Measurements from ENCODE around the gene GALNT18. TPM values are rescaled to one million over a fixed set of nuclear protein-coding genes. Genes with fewer than 3 reads are reported as not detected.

The GALNT18 gene
- total RNA-seq, 5 donors from 2014 or later (not counting 1 experiment from before 2014, with no cell fraction given): 0.10 to 0.15 TPM; not detected in 3

GRCh38 chr11:11244470-11245080 lies 377.2 kb downstream of the GALNT18 start:
- H3K9me3 Mint-ChIP-seq: peaks cover 0 to 4% (median 3%) of the 10 kb centered on the region in 3 donors
- ChIA-PET POLR2A (interaction anchor here in 1 of 2 donors (0.5 to 0.6 kb wide), 2 partner anchors 52 to 435 kb away, joined by 3 to 4 read pairs; partner anchors contain the start of gene EIF4G2), CTCF (interaction anchor here in 1 of 2 donors (1.2 kb wide), 1 partner anchor 89 kb away, joined by 5 read pairs; no protein-coding TSS in a partner anchor)
- peaks cover 14 to 16% of the 10 kb centered on the region in 2 experiments for H3K4me1 ChIP-seq (ENCODE audit: control insufficient read depth in 1 of 2, extremely low read depth in 1 of 2, insufficient read depth in 2 of 2, low read length in 2 of 2)
- no peaks in the 10 kb centered on the region for H3K36me3 ChIP-seq (ENCODE audit: control insufficient read depth in 2 of 2, extremely low read depth in 1 of 2, insufficient read depth in 1 of 2, low read length in 1 of 2)
- no peak overlapping the region for H3K4me3 ChIP-seq (ENCODE audit: control insufficient read depth in 1 of 2, extremely low read depth in 1 of 2, low read length in 1 of 2)
- no peaks in the 10 kb centered on the region for H3K36me3 Mint-ChIP-seq
- ATAC-seq (replicated peaks in 1 of 4) (no peak), DNase-seq (no peak)
- no CpG with 5 or more reads among the region's 2 CpGs for WGBS (ENCODE audit: insufficient coverage)
- H3K9me3 ChIP-seq: no peaks in the 10 kb centered on the region
- H3K27me3 ChIP-seq (replicated peaks in 1 of 2; ENCODE audit: control insufficient read depth in 2 of 2, extremely low read depth in 1 of 2, insufficient read depth in 2 of 2, low read length in 1 of 2): no peaks in the 10 kb centered on the region
- H3K4me3 Mint-ChIP-seq: no peak overlapping the region
- peaks cover 0 to 4% of the 10 kb centered on the region in 2 donors for H3K27me3 Mint-ChIP-seq
- peak overlapping the region; percentile 79 for H3K27ac ChIP-seq (ENCODE audit: low read length)
- peaks cover 25 to 40% (median 33%) of the 10 kb centered on the region in 3 donors for H3K4me1 Mint-ChIP-seq
- H3K27ac Mint-ChIP-seq: no peak overlapping the region

GRCh38 chr11:11243590-11244469 lies 378.0 kb downstream of the GALNT18 start:
- H3K27me3 Mint-ChIP-seq: peaks cover 0 to 4% of the 10 kb centered on the region in 2 donors
- Histone ChIP-seq H3K27ac (ENCODE audit: low read length) (peak overlapping the region; percentile 79), H3K4me3 (ENCODE audit: control insufficient read depth in 1 of 2, extremely low read depth in 1 of 2, low read length in 1 of 2) (no peak overlapping the region)

GRCh38 chr11:11243209-11243589 lies 378.6 kb downstream of the GALNT18 start:
- H3K36me3 ChIP-seq (ENCODE audit: control insufficient read depth in 2 of 2, extremely low read depth in 1 of 2, insufficient read depth in 1 of 2, low read length in 1 of 2): no peaks in the 10 kb centered on the region
- no peak for DNase-seq
- no peaks in the 10 kb centered on the region for H3K9me3 ChIP-seq
- H3K4me3 ChIP-seq (ENCODE audit: control insufficient read depth in 1 of 2, extremely low read depth in 1 of 2, low read length in 1 of 2): no peak overlapping the region
- peak overlapping the region; percentile 3 to 76 for H3K27ac Mint-ChIP-seq
- ChIA-PET POLR2A (interaction anchor here in 1 of 2 donors (0.5 kb wide), 1 partner anchor 599 kb away, joined by 5 read pairs; no protein-coding TSS in a partner anchor), CTCF (interaction anchor here in 1 of 2 donors (1.2 kb wide), 1 partner anchor 87 kb away, joined by 5 read pairs; no protein-coding TSS in a partner anchor)
- H3K9me3 Mint-ChIP-seq: peaks cover 0 to 4% (median 3%) of the 10 kb centered on the region in 3 donors
- H3K27me3 Mint-ChIP-seq: peaks cover 0 to 4% of the 10 kb centered on the region in 2 donors
- no peaks in the 10 kb centered on the region for H3K27me3 ChIP-seq (replicated peaks in 1 of 2; ENCODE audit: control insufficient read depth in 2 of 2, extremely low read depth in 1 of 2, insufficient read depth in 2 of 2, low read length in 1 of 2)
- 95% methylated on average over 4 of the region's 6 CpGs for WGBS (ENCODE audit: insufficient coverage)
- peak overlapping the region in 1 of 3 donors; percentile 26 for H3K4me3 Mint-ChIP-seq
- ATAC-seq (replicated peaks in 1 of 4): no peak
- H3K4me1 ChIP-seq (ENCODE audit: control insufficient read depth in 1 of 2, extremely low read depth in 1 of 2, insufficient read depth in 2 of 2, low read length in 2 of 2): peaks cover 14 to 16% of the 10 kb centered on the region in 2 experiments
- peak overlapping the region; percentile 79 for H3K27ac ChIP-seq (ENCODE audit: low read length)
- peaks cover 25 to 40% (median 33%) of the 10 kb centered on the region in 3 donors for H3K4me1 Mint-ChIP-seq
- no peaks in the 10 kb centered on the region for H3K36me3 Mint-ChIP-seq

More at GRCh38 chr11:11243590-11244469, 378.0 kb downstream of the GALNT18 start:
- Mint-ChIP-seq H3K4me3 (peak overlapping the region in 1 of 3 donors; percentile 26), H3K27ac (peak overlapping the region; percentile 57 to 76), H3K9me3 (peaks cover 0 to 4% (median 3%) of the 10 kb centered on the region in 3 donors), H3K4me1 (peaks cover 25 to 40% (median 33%) of the 10 kb centered on the region in 3 donors), H3K36me3 (no peaks in the 10 kb centered on the region)
- POLR2A ChIA-PET: interaction anchor here in 1 of 2 donors (0.5 to 0.6 kb wide), 3 partner anchors 51 to 599 kb away, joined by 3 to 5 read pairs (median 4); partner anchors contain the start of gene EIF4G2
- WGBS (ENCODE audit: insufficient coverage): 41% methylated on average over 3 of the region's 9 CpGs
- CTCF ChIA-PET: interaction anchor here in 1 of 2 donors (1.2 kb wide), 1 partner anchor 88 kb away, joined by 5 read pairs; no protein-coding TSS in a partner anchor
- Histone ChIP-seq H3K4me1 (ENCODE audit: control insufficient read depth in 1 of 2, extremely low read depth in 1 of 2, insufficient read depth in 2 of 2, low read length in 2 of 2) (peaks cover 14 to 16% of the 10 kb centered on the region in 2 experiments), H3K9me3 (no peaks in the 10 kb centered on the region), H3K27me3 (replicated peaks in 1 of 2; ENCODE audit: control insufficient read depth in 2 of 2, extremely low read depth in 1 of 2, insufficient read depth in 2 of 2, low read length in 1 of 2) (no peaks in the 10 kb centered on the region), H3K36me3 (ENCODE audit: control insufficient read depth in 2 of 2, extremely low read depth in 1 of 2, insufficient read depth in 1 of 2, low read length in 1 of 2) (no peaks in the 10 kb centered on the region)
- ATAC-seq (replicated peaks in 1 of 4): peak; percentile 57 to 75 (median 72)
- peak in 24 of 35 experiments; percentile 3 to 61 (median 15) for DNase-seq

GRCh38 chr11:11241284-11241683 lies 380.5 kb downstream of the GALNT18 start:
- Mint-ChIP-seq H3K27me3 (peaks cover 0 to 4% of the 10 kb centered on the region in 2 donors), H3K36me3 (no peaks in the 10 kb centered on the region), H3K27ac (no peak overlapping the region), H3K4me1 (peaks cover 25 to 33% (median 26%) of the 10 kb centered on the region in 3 donors), H3K4me3 (no peak overlapping the region), H3K9me3 (peaks cover 0 to 4% (median 3%) of the 10 kb centered on the region in 3 donors)
- no CpG with 5 or more reads among the region's 2 CpGs for WGBS (ENCODE audit: insufficient coverage)
- no peaks in the 10 kb centered on the region for H3K27me3 ChIP-seq (replicated peaks in 1 of 2; ENCODE audit: control insufficient read depth in 2 of 2, extremely low read depth in 1 of 2, insufficient read depth in 2 of 2, low read length in 1 of 2)
- H3K9me3 ChIP-seq: no peaks in the 10 kb centered on the region
- H3K4me1 ChIP-seq (ENCODE audit: control insufficient read depth in 1 of 2, extremely low read depth in 1 of 2, insufficient read depth in 2 of 2, low read length in 2 of 2): peaks cover 14 to 16% of the 10 kb centered on the region in 2 experiments
- H3K4me3 ChIP-seq (ENCODE audit: control insufficient read depth in 1 of 2, extremely low read depth in 1 of 2, low read length in 1 of 2): no peak overlapping the region
- ATAC-seq (replicated peaks in 1 of 4) (no peak), DNase-seq (no peak)
- H3K36me3 ChIP-seq (ENCODE audit: control insufficient read depth in 2 of 2, extremely low read depth in 1 of 2, insufficient read depth in 1 of 2, low read length in 1 of 2): no peaks in the 10 kb centered on the region
- CTCF ChIA-PET: no interaction called here
- no peak overlapping the region for H3K27ac ChIP-seq (ENCODE audit: low read length)
- POLR2A ChIA-PET: no interaction called here

GRCh38 chr11:11239959-11240358 lies 381.8 kb downstream of the GALNT18 start:
- no peak overlapping the region for H3K27ac Mint-ChIP-seq

More at GRCh38 chr11:11239959-11240358, 381.8 kb downstream of the GALNT18 start:
- H3K4me1 Mint-ChIP-seq: peaks cover 25 to 33% (median 25%) of the 10 kb centered on the region in 3 donors
- ChIA-PET POLR2A (interaction anchor here in 1 of 2 donors (0.7 kb wide), 1 partner anchor 246 kb away, joined by 12 read pairs; no protein-coding TSS in a partner anchor), CTCF (interaction anchor here in 1 of 2 donors (0.6 to 0.7 kb wide), 3 partner anchors 8 to 222 kb away, joined by 3 to 6 read pairs (median 4); no protein-coding TSS in a partner anchor)
- Histone ChIP-seq H3K9me3 (no peaks in the 10 kb centered on the region), H3K4me3 (ENCODE audit: control insufficient read depth in 1 of 2, extremely low read depth in 1 of 2, low read length in 1 of 2) (no peak overlapping the region), H3K36me3 (ENCODE audit: control insufficient read depth in 2 of 2, extremely low read depth in 1 of 2, insufficient read depth in 1 of 2, low read length in 1 of 2) (no peaks in the 10 kb centered on the region), H3K4me1 (ENCODE audit: control insufficient read depth in 1 of 2, extremely low read depth in 1 of 2, insufficient read depth in 2 of 2, low read length in 2 of 2) (peaks cover 14 to 16% of the 10 kb centered on the region in 2 experiments), H3K27ac (ENCODE audit: low read length) (no peak overlapping the region), H3K27me3 (replicated peaks in 1 of 2; ENCODE audit: control insufficient read depth in 2 of 2, extremely low read depth in 1 of 2, insufficient read depth in 2 of 2, low read length in 1 of 2) (no peaks in the 10 kb centered on the region)
- DNase-seq (no peak), ATAC-seq (replicated peaks in 1 of 4) (no peak)
- peaks cover 0 to 4% (median 3%) of the 10 kb centered on the region in 3 donors for H3K9me3 Mint-ChIP-seq
- no peak overlapping the region for H3K4me3 Mint-ChIP-seq
- no peaks in the 10 kb centered on the region for H3K36me3 Mint-ChIP-seq
- no CpG with 5 or more reads among the region's 1 CpG for WGBS (ENCODE audit: insufficient coverage)
- H3K27me3 Mint-ChIP-seq: peaks cover 0 to 4% of the 10 kb centered on the region in 2 donors
